Ovary (tissue), 3 donors: ENCODE results near the gene RAB31.

Source experiments
- CTCF ChIP-seq, 3 donors: fragments of 450-650 bp in 2 of 3; fragments of 200-600 bp in 1 of 3; IDR thresholded peaks; one replicate each; pipeline versions ENCODE4 v1.5.1 to v1.8.0; 2016 to 2022; ENCODE audit warnings: antibody characterized with exemption in 3 of 3, mild to moderate bottlenecking in 1 of 3
- POLR2A ChIP-seq: fragments of 450-650 bp; IDR thresholded peaks from one replicate; pipeline ENCODE4 v1.6.1; 2017; ENCODE audit warnings: antibody characterized with exemption, mild to moderate bottlenecking, moderate library complexity
- donor health status: DM: no; HTN: no; CAD: no.

GRCh38 chr18:9698497-9698896 lies 9.6 kb upstream of the RAB31 start:
- TF ChIP-seq CTCF (IDR thresholded peaks at IDR 0.05) (no peak), POLR2A (no peak)
